ENCODE measurements around the gene MYO16. TPM values are rescaled to one million over a fixed set of nuclear protein-coding genes. Genes with fewer than 3 reads are reported as not detected.

The MYO16 gene
- total and polyA plus RNA-seq, 2 donors, result 0.04 to 5.8 TPM

DNA sequence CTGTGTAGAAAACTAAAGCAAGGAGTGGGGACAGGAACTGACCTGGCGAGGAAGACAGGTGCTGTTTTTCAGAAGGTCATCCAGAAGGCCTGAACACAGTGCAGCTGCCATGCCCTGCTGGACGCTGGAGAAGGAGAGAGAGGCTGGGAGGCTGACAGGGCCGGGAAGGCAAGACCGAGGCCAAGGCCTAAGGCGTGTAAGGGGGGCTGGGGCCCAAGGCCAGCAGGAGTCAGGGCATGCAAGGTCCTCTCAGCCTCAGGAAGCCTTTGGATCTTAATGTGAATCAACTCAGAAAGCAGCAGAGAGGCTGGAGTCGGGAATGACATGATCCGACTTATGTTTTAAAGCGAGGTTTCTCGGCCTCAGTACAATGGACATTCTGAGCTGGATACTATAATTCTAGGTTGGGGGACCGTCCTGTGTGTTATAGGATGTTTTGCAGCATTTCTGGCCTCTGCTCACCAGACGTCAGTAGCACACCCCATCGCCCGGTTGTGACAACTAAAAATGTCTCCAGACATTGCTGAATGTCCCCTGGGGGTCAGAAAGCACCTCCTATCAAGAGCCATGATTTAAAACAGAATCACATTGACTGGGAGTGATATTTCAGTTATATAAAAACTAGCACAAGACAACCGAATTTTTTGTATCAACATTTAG lies 530.4 kb downstream of the MYO16 start:
- Histone ChIP-seq H3K36me3 (ENCODE audit: insufficient read depth) (no peaks in the 10 kb centered on the region), H3K27ac (ENCODE audit: low read depth) (no peak overlapping the region), H3K4me3 (ENCODE audit: low read depth, low read length) (no peak overlapping the region), H3K4me1 (ENCODE audit: insufficient read depth) (no peaks in the 10 kb centered on the region)
- DNase-seq (ENCODE audit: extremely low spot score), result no peak
- WGBS, result 90% methylated on average over 14 of the region's 14 CpGs

DNA sequence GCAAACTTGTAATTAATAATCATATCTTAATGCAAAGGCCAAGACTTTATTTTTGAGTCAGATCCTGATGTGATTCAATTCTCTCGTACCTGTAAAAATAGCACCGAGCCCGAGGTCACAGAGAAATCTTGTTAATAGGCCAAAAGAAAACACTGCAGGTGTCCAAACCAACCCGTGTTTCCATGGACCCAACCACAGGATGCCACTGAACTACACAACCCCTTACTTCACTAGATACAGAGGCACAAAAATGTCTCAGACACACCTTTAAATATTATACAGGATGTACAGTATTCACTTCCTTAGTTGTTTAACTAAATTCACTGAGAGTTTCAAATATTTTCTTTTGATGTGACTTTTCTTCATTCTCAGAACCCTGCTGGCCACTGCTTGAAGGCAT lies 530.9 kb downstream of the MYO16 start:
- H3K4me1 ChIP-seq (ENCODE audit: insufficient read depth), result no peaks in the 10 kb centered on the region
- no peaks in the 10 kb centered on the region for H3K36me3 ChIP-seq (ENCODE audit: insufficient read depth)
- H3K27ac ChIP-seq (ENCODE audit: low read depth), result no peak overlapping the region
- H3K4me3 ChIP-seq (ENCODE audit: low read depth, low read length), result no peak overlapping the region
- DNase-seq (ENCODE audit: extremely low spot score), result no peak
- 89% methylated on average over 4 of the region's 4 CpGs for WGBS

DNA sequence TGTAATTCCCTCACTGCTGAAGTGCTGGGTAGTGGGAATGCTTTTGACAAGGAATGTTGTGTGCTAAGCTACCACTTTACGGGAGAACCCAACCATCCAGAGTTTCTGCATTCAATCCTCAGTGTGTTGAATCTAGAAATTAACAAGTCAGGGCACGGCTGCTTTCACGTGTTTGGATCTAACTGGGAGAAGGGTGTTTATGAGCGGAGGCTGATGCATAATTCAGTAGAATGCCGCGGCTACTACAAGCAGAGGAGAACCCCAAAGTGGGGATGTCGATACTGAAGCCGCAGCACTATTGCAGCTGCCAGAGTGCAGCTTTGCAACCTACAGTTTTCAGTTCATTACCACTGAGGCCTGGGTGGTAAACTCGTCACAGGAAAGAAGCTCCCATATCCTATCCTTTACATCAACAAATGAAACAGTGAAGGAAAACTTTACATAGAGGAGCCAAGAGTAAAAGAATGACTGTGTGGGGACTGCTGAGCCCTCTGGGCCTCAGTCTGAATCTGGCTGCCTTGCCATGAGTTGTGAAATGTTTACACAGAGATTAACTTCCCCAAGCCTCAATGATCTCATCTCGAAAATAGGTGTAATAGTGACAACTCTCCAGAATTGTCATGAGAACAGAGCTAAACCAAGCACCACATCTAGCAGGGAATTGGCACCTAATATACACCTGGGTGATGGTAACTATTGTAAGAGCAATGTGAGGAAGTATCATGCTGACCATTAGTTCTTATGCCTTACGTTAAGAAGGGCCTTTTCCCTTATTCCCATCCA lies 531.7 kb downstream of the MYO16 start:
- no peaks in the 10 kb centered on the region for H3K36me3 ChIP-seq (ENCODE audit: insufficient read depth)
- WGBS, result 84% methylated on average over 11 of the region's 11 CpGs
- no peak overlapping the region for H3K27ac ChIP-seq (ENCODE audit: low read depth)
- DNase-seq (ENCODE audit: extremely low spot score), result no peak
- no peaks in the 10 kb centered on the region for H3K4me1 ChIP-seq (ENCODE audit: insufficient read depth)
- H3K4me3 ChIP-seq (ENCODE audit: low read depth, low read length), result no peak overlapping the region

DNA sequence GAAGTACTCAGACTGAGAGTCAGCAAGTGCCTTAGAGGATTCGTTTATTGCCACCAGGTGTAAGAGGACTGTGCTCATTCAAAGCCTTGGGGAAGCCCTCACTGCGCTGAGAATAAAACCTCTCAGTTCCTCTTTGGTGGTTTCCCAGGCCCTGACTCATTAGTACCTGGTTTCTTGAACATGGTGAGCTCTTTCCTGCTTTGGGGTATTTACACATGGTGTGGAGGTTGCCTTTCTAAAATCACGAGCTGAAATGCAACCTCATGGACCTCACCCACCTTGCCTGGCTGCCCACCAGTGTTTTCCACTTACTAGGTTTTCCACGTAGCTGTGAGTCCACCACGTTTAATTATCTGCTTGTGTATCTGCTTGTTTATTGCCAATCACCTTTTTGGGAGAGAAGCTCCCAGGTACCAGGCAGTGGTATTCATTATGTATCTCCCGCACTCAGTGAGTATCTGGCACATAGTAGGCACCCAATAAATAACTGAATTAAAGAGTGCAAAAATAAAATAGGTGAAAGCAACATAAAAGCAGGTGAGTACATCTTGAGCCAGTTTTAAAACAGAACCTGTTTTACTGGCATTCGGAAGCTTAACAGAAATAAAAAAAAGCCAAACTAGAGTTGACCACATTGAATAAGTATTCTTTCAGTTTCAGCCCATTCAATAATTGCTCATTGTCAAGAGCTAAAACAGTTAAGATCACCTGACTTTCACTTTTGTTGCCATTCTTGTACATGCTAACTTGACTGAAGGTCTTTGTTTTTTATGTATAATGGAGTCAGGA lies 533.0 kb downstream of the MYO16 start:
- Histone ChIP-seq H3K4me3 (ENCODE audit: low read depth, low read length) (no peak overlapping the region), H3K27ac (ENCODE audit: low read depth) (no peak overlapping the region), H3K36me3 (ENCODE audit: insufficient read depth) (no peaks in the 10 kb centered on the region), H3K4me1 (ENCODE audit: insufficient read depth) (no peaks in the 10 kb centered on the region)
- DNase-seq (ENCODE audit: extremely low spot score), result no peak
- 79% methylated on average over 7 of the region's 7 CpGs for WGBS

DNA sequence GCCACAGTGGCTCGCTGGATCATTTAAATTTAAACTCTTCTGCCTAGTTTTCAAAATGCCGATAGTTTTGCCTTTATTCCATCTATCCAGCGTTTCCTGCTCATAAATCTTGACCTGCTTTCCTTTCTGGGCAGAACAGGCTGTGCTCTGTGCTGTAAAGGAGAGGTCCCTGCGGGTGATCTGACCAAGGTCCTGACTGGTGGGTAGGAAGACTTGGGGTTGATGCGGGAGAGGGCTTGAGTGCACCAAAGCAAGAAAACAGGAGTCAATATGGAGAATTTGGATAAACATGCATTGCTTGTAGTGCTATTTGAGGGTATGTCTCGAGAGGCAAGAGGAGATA lies 533.6 kb downstream of the MYO16 start:
- H3K4me3 ChIP-seq (ENCODE audit: low read depth, low read length), result no peak overlapping the region
- H3K27ac ChIP-seq (ENCODE audit: low read depth), result no peak overlapping the region
- no peaks in the 10 kb centered on the region for H3K36me3 ChIP-seq (ENCODE audit: insufficient read depth)
- no peaks in the 10 kb centered on the region for H3K4me1 ChIP-seq (ENCODE audit: insufficient read depth)
- no peak for DNase-seq (ENCODE audit: extremely low spot score)
- 66% methylated on average over 6 of the region's 6 CpGs for WGBS

DNA sequence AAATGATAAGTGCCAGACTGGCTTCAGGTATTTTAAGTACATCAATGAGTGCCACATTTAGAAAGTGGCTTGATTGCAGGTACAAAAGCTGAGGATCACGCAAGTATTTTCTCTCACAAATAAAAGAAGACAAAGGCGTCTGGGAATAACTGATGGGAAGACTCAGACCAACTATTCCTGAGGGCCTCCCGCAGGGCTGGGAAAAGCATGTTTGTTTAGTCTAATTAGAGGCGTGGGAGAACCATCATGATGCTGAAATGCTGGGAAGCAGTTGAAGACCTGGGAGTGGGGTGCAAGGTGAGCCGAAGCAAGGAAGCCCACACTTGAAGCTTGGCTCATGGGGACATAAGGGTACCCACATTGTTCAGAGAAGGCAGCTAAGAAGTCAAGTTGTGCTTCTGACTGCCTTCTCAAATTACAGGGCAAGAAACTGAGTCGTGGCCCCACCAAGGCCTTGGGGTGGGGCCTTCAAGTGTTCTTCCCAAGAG lies 536.0 kb downstream of the MYO16 start:
- no peak overlapping the region for H3K27ac ChIP-seq (ENCODE audit: low read depth)
- WGBS, result 81% methylated on average over 6 of the region's 6 CpGs
- no peaks in the 10 kb centered on the region for H3K36me3 ChIP-seq (ENCODE audit: insufficient read depth)
- no peak overlapping the region for H3K4me3 ChIP-seq (ENCODE audit: low read depth, low read length)
- DNase-seq (ENCODE audit: extremely low spot score), result no peak
- no peaks in the 10 kb centered on the region for H3K4me1 ChIP-seq (ENCODE audit: insufficient read depth)

DNA sequence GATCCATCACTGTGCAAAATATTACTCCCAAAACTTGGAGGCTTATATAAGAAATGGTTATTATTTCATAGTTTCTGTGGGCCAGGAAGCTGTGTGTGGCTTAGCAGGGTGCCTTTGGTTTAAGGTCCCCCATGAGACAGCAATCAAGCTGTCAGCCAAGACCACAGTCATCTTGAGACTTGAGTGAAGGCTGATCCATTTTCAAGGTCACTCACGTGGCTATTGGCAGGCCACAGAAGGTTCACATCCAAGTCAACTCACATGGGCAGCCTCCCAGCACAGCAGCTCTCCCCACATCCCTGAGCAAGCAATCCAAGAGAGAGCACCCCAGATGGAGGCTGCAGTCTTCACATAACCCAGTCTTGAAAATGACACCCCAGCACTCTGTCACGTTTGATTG lies 537.4 kb downstream of the MYO16 start:
- no peak for DNase-seq (ENCODE audit: extremely low spot score)
- no peak overlapping the region for H3K4me3 ChIP-seq (ENCODE audit: low read depth, low read length)
- 42% methylated on average over 2 of the region's 2 CpGs for WGBS
- H3K36me3 ChIP-seq (ENCODE audit: insufficient read depth), result no peaks in the 10 kb centered on the region
- no peak overlapping the region for H3K27ac ChIP-seq (ENCODE audit: low read depth)
- H3K4me1 ChIP-seq (ENCODE audit: insufficient read depth), result no peaks in the 10 kb centered on the region

DNA sequence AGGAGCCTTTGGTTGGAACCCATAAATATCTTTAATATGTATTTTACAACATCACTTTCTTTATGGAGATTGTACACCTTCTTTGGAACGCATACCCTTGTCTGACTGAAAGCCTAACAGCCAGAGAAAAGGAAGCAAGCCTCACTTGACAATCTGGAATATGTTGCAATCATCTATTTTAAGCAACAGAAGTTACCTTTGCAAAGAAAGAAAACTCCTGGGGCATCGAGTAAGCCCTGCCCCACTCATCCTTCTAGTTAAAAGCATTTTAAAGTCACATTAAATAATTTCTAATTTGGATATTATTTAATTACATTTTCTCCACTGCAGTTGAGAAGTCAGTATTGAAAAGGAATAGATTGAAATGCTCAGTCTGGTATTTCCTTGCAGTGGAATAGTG lies 542.7 kb downstream of the MYO16 start:
- Histone ChIP-seq H3K4me3 (ENCODE audit: low read depth, low read length) (no peak overlapping the region), H3K4me1 (ENCODE audit: insufficient read depth) (no peaks in the 10 kb centered on the region), H3K27ac (ENCODE audit: low read depth) (no peak overlapping the region), H3K36me3 (ENCODE audit: insufficient read depth) (no peaks in the 10 kb centered on the region)
- 71% methylated on average over 2 of the region's 2 CpGs for WGBS
- DNase-seq (ENCODE audit: extremely low spot score), result no peak

DNA sequence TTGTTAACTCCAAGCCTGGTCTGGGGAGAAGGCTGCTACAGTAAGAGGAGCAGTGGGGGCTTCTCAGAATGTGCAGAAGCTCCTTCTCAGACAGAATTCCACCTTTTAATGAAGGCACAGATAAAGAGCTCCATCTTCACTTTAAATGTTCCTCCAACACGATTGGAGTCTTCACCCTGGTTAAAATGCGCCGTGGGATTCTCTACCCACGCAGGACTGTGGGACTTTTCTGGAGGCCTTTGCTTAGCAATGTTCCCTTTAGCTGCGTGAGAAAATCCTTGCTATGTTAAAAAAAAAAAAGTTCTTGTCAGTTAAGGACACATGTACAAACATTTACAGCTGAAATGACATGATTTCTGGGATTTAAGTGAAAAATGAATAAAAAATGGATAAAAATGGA lies 546.3 kb downstream of the MYO16 start:
- H3K36me3 ChIP-seq (ENCODE audit: insufficient read depth), result no peaks in the 10 kb centered on the region
- no peak overlapping the region for H3K27ac ChIP-seq (ENCODE audit: low read depth)
- H3K4me3 ChIP-seq (ENCODE audit: low read depth, low read length), result no peak overlapping the region
- no peaks in the 10 kb centered on the region for H3K4me1 ChIP-seq (ENCODE audit: insufficient read depth)
- WGBS, result 90% methylated on average over 5 of the region's 5 CpGs
- DNase-seq (ENCODE audit: extremely low spot score), result no peak

DNA sequence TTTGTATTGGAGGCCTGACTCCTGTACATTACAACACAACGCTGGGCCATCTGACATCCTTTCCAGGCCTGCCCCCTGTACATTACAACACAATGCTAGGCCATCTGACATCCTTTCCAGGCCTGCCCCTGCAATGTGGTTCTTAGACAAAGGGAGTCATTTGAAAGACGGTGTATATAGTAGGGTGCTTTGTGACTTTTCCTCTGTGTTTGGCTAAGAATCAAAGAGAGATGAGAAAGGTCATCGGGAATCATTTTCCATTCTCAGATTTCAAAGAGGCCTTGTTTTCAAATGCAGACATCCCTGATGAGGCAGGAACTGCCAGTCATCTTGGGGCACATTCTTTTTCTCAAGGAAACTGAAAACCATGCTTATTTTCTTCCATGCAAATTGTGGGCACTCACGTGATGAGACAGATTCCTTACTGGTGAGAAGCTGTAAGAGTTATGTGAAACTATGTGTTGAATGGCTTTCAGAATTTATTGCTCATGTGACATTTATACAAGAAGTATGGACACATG lies 551.6 kb downstream of the MYO16 start:
- Histone ChIP-seq H3K4me3 (ENCODE audit: low read depth, low read length) (no peak overlapping the region), H3K36me3 (ENCODE audit: insufficient read depth) (no peaks in the 10 kb centered on the region), H3K27ac (ENCODE audit: low read depth) (no peak overlapping the region), H3K4me1 (ENCODE audit: insufficient read depth) (no peaks in the 10 kb centered on the region)
- 63% methylated on average over 4 of the region's 4 CpGs for WGBS
- DNase-seq (ENCODE audit: extremely low spot score), result no peak

DNA sequence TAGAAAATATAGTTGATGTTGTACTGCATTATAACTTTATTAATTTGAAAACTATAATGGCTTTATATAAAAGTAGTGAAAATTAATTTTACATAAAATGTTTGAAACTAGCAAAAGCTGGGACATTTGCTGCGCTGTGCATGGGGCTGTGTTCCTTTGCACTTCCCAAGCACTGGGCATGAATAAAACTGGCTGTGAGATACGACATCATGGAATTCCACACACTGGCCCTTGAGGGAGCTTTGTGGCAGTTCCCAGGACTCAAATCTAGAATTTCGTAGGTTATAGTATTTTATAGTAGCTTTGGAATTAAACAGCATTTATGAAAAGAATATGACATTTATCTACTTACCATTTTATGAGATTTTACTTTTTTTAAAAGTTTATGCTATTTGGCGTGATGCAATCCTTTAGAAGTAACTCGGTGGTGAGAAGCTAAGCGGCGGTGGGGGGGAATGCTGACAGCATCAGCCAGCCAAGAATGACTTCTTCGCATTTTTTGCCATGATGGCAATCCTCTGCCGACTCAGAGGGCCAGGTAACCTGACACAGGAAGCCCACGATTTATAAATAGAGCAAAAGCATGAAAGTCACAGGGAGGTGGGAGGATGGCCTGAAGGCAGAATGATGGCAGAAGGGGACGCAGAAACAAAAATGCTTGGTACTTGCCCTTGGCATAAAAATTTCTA lies 553.5 kb downstream of the MYO16 start:
- no peak for DNase-seq (ENCODE audit: extremely low spot score)
- Histone ChIP-seq H3K27ac (ENCODE audit: low read depth) (no peak overlapping the region), H3K4me1 (ENCODE audit: insufficient read depth) (no peaks in the 10 kb centered on the region), H3K36me3 (ENCODE audit: insufficient read depth) (no peaks in the 10 kb centered on the region), H3K4me3 (ENCODE audit: low read depth, low read length) (no peak overlapping the region)
- WGBS, result 67% methylated on average over 11 of the region's 11 CpGs

DNA sequence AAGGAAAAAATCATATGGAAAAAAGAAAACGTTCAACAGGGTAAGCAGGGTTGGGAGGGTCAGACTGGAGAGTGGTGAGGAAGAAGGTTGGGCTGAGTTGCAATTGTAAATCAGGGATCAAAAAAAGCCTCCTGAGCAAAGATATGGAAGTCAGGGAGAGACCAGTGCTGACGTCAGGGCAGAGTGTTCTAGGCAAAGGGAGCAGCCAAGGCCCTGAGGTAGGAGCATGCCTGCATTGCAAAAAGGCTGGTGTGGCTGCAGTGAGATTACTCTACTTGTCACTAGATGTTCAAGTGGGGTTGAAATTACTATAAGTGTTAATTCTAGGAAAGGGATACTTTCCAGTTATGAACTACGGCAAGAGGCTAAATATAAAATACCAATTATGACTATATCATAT lies 562.0 kb downstream of the MYO16 start:
- no peak overlapping the region for H3K4me3 ChIP-seq (ENCODE audit: low read depth, low read length)
- no peak for DNase-seq (ENCODE audit: extremely low spot score)
- no peak overlapping the region for H3K27ac ChIP-seq (ENCODE audit: low read depth)
- H3K36me3 ChIP-seq (ENCODE audit: insufficient read depth), result no peaks in the 10 kb centered on the region
- H3K4me1 ChIP-seq (ENCODE audit: insufficient read depth), result no peaks in the 10 kb centered on the region
- 49% methylated on average over 3 of the region's 3 CpGs for WGBS

DNA sequence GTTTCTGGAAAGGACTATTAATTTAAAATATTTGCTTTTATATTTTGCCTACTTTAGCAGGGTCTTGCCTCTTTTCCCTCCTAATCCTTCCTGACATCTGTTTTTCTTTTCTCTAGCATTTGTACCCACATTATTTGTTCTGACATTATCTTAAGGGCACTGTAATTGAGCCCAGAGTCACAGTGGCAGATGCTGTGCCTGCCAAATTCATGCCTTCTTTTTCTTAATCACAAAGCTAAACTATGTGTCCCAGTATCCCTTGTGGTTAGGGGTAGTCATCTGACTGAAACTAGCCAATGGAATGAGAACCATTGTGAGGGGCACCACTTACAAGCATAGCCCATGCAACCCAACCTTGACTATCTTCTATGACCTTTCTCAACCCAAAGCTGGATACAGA lies 562.9 kb downstream of the MYO16 start:
- no peak for DNase-seq (ENCODE audit: extremely low spot score)
- Histone ChIP-seq H3K27ac (ENCODE audit: low read depth) (no peak overlapping the region), H3K4me3 (ENCODE audit: low read depth, low read length) (no peak overlapping the region), H3K4me1 (ENCODE audit: insufficient read depth) (no peaks in the 10 kb centered on the region), H3K36me3 (ENCODE audit: insufficient read depth) (no peaks in the 10 kb centered on the region)
